Measurements from ENCODE around the gene GRID1. TPM values are rescaled to one million over a fixed set of nuclear protein-coding genes. Genes with fewer than 3 reads are reported as not detected.

The GRID1 gene
- total and polyA plus RNA-seq, 10 donors = 0.06 to 0.42 (median 0.15) TPM; not detected in 4

- Histone ChIP-seq H3K36me3 (no peaks in the 10 kb centered on the region), H3K9me3 (peaks cover 5 to 64% (median 51%) of the 10 kb centered on the region in 8 donors), H3K27me3 (replicated peaks in 1 of 7) (no peaks in the 10 kb centered on the region), H3K4me3 (no peak overlapping the region), H3K4me1 (no peaks in the 10 kb centered on the region), H3K27ac (no peak overlapping the region)
- 83 to 95% (median 85%) methylated on average over 2 of the region's 2 CpGs for WGBS, 5 donors
- intact Hi-C loops (cut with DNase I; ENCODE audit: low total_unique reads) = no loop called here
- TF ChIP-seq CTCF (IDR thresholded peaks at IDR 0.05 in 8 of 11, conservative IDR thresholded peaks at IDR 0.05 in 3 of 11) (no peak), POLR2A (IDR thresholded peaks at IDR 0.05) (no peak)
- DNase-seq = no peak
These were observed 555.2 kb downstream of the GRID1 start for GRCh38 chr10:85811405-85811804.

- intact Hi-C loops (cut with DNase I; ENCODE audit: low total_unique reads) = no loop called here
- peaks cover 5 to 64% (median 51%) of the 10 kb centered on the region in 8 donors for H3K9me3 ChIP-seq
- no peak overlapping the region for H3K27ac ChIP-seq
- H3K4me3 ChIP-seq = no peak overlapping the region
- H3K4me1 ChIP-seq = no peaks in the 10 kb centered on the region
- no peaks in the 10 kb centered on the region for H3K36me3 ChIP-seq
- TF ChIP-seq POLR2A (IDR thresholded peaks at IDR 0.05) (no peak), CTCF (IDR thresholded peaks at IDR 0.05 in 8 of 11, conservative IDR thresholded peaks at IDR 0.05 in 3 of 11) (no peak), POLR2AphosphoS5 (IDR thresholded peaks at IDR 0.05) (no peak)
- 75 to 85% (median 80%) methylated on average over 1 of the region's 1 CpG; no CpG with 5 or more reads in 1 of the 5 donors for WGBS, 5 donors
- no peak for DNase-seq
- no peaks in the 10 kb centered on the region for H3K27me3 ChIP-seq (replicated peaks in 1 of 7)
These were observed 555.9 kb downstream of the GRID1 start for GRCh38 chr10:85810674-85811073.

GRCh38 chr10:85795460-85795859, 571.1 kb downstream of the GRID1 start:
- Histone ChIP-seq H3K9me3 (no peaks in the 10 kb centered on the region), H3K36me3 (no peaks in the 10 kb centered on the region), H3K27me3 (replicated peaks in 1 of 7) (no peaks in the 10 kb centered on the region), H3K4me1 (no peaks in the 10 kb centered on the region), H3K27ac (no peak overlapping the region), H3K4me3 (no peak overlapping the region)
- WGBS, 5 donors = 13 to 23% (median 15%) methylated on average over 3 of the region's 3 CpGs
- TF ChIP-seq POLR2A (IDR thresholded peaks at IDR 0.05) = no peak
- no peak for TF ChIP-seq CTCF (IDR thresholded peaks at IDR 0.05 in 8 of 11, conservative IDR thresholded peaks at IDR 0.05 in 3 of 11)
- TF ChIP-seq POLR2AphosphoS5 (IDR thresholded peaks at IDR 0.05) = no peak
- intact Hi-C loops (cut with DNase I; ENCODE audit: low total_unique reads) = no loop called here
- DNase-seq = no peak

GRCh38 chr10:85794553-85794952, 572.0 kb downstream of the GRID1 start:
- intact Hi-C loops (cut with DNase I; ENCODE audit: low total_unique reads) = no loop called here
- H3K4me3 ChIP-seq = no peak overlapping the region
- H3K4me1 ChIP-seq = no peaks in the 10 kb centered on the region
- H3K27ac ChIP-seq = no peak overlapping the region
- H3K27me3 ChIP-seq (replicated peaks in 1 of 7) = no peaks in the 10 kb centered on the region
- DNase-seq = no peak
- no peaks in the 10 kb centered on the region for H3K9me3 ChIP-seq
- H3K36me3 ChIP-seq = no peaks in the 10 kb centered on the region
- WGBS, 5 donors = 63 to 81% (median 76%) methylated on average over 2 of the region's 2 CpGs
- TF ChIP-seq CTCF (IDR thresholded peaks at IDR 0.05 in 8 of 11, conservative IDR thresholded peaks at IDR 0.05 in 3 of 11) (no peak), POLR2AphosphoS5 (IDR thresholded peaks at IDR 0.05) (no peak), POLR2A (IDR thresholded peaks at IDR 0.05) (no peak)
